Breast epithelium (tissue), 4 donors: ENCODE measurements around the gene RGS18. TPM values are rescaled to one million over a fixed set of nuclear protein-coding genes. Genes with fewer than 3 reads are reported as not detected.
"Not testable (repeated sequence)": the region's sequence is repeated elsewhere in the genome, so short reads cannot be mapped to it uniquely, and the experiment has no call there.

Source experiments
- DNase-seq, 2 donors: peaks; one replicate each; pipeline ENCODE4 v3.0.0-alpha.2; 2019; ENCODE audit warnings: low spot score in 2 of 2
- H3K27ac ChIP-seq, 2 donors: fragments of 200-600 bp; sonication (generic) in 1 of 2; one replicate each; pipeline ENCODE4 v1.5.1; 2016 to 2019; ENCODE audit warnings: mild to moderate bottlenecking in 1 of 2
- H3K27me3 ChIP-seq, 2 donors: fragments of 200-600 bp; sonication (generic) in 1 of 2; one replicate each; pipeline versions ENCODE4 v1.5.1 to v1.6.0; 2017 to 2019; ENCODE audit warnings: control low read depth in 1 of 2, mild to moderate bottlenecking in 1 of 2
- H3K36me3 ChIP-seq: fragments of 200-600 bp; one replicate; pipeline ENCODE4 v1.5.1; 2019
- H3K4me1 ChIP-seq, 2 donors: fragments of 200-600 bp; sonication (generic); one replicate each; pipeline ENCODE4 v1.5.1; 2016 to 2019; ENCODE audit warnings: control low read depth in 1 of 2
- H3K4me3 ChIP-seq, 3 donors: fragments of 200-600 bp; sonication (generic); 1 replicate in 2 of 3; 2 replicates in 1 of 3; pipeline ENCODE4 v1.5.1; 2016 to 2019; ENCODE audit warnings: mild to moderate bottlenecking in 3 of 3, moderate library complexity in 2 of 3
- H3K9me3 ChIP-seq, 2 donors: fragments of 200-600 bp; sonication (generic) in 1 of 2; one replicate each; pipeline ENCODE4 v1.5.1; 2016 to 2019; ENCODE audit warnings: control low read depth in 1 of 2
- POLR2A ChIP-seq: fragments of 450-650 bp; IDR thresholded peaks from one replicate; pipeline ENCODE4 v1.6.1; 2016; ENCODE audit warnings: antibody characterized with exemption, mild to moderate bottlenecking, moderate library complexity
- POLR2AphosphoS5 ChIP-seq, 3 donors: sonication (generic); formaldehyde crosslinking; IDR thresholded peaks; one replicate each; pipeline ENCODE4 v1.6.1; 2017; ENCODE audit warnings: antibody characterized with exemption in 3 of 3
- intact Hi-C: fragments of 100-400 bp; cut with DNase I; formaldehyde crosslinking; loops from one replicate; pipeline ENCODE4 v1.15.1; 2023; ENCODE audit warnings: low total_unique reads
- total RNA-seq, 3 donors: library from RNA; depleted of rRNA; stranded (reverse); fragments of >200 nt; gene quantifications; one replicate each; pipeline ENCODE4 v1.1.0, GENCODE V29; 2016
- TF ChIP-seq, protein P1 (sequence below), 3 donors: fragments of 450-650 bp; IDR thresholded peaks; one replicate each; pipeline ENCODE4 v1.5.1; 2016 to 2017; ENCODE audit warnings: antibody characterized with exemption in 3 of 3, mild to moderate bottlenecking in 3 of 3, moderate library complexity in 3 of 3

RGS18 gene
- total RNA-seq, 3 donors from 2014 or later: 2.0 to 4.4 (median 2.6) TPM

DNA sequence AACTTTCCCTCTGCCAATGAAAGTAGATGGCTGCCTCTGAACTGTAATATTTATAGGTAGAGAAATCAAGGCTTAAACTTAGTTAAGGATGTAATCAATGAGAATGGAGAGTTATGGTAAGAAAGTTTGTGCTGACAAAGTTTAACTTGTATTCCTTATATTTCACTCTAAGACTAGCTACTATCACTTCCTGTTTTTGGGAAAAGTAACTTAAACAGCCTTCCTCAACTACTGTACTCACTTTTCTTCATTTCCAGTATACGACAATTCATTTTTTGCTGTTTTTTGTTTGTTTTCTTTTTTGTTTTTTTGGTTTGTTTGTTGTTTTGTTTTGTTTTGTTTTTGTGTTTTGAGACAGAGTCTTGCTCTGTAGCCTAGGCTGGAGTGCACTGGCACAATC, 3.7 kb downstream of the RGS18 start:
- Histone ChIP-seq H3K4me1 (no peaks in the 10 kb centered on the region), H3K27ac (no peak overlapping the region), H3K27me3 (no peaks in the 10 kb centered on the region), H3K36me3 (no peaks in the 10 kb centered on the region), H3K4me3 (no peak overlapping the region), H3K9me3 (peaks cover 4 to 5% of the 10 kb centered on the region in 2 donors)
- intact Hi-C loops: no loop called here
- DNase-seq: no peak
- no peak for TF ChIP-seq POLR2A
- TF ChIP-seq, protein P1, sequence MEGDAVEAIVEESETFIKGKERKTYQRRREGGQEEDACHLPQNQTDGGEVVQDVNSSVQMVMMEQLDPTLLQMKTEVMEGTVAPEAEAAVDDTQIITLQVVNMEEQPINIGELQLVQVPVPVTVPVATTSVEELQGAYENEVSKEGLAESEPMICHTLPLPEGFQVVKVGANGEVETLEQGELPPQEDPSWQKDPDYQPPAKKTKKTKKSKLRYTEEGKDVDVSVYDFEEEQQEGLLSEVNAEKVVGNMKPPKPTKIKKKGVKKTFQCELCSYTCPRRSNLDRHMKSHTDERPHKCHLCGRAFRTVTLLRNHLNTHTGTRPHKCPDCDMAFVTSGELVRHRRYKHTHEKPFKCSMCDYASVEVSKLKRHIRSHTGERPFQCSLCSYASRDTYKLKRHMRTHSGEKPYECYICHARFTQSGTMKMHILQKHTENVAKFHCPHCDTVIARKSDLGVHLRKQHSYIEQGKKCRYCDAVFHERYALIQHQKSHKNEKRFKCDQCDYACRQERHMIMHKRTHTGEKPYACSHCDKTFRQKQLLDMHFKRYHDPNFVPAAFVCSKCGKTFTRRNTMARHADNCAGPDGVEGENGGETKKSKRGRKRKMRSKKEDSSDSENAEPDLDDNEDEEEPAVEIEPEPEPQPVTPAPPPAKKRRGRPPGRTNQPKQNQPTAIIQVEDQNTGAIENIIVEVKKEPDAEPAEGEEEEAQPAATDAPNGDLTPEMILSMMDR (IDR thresholded peaks at IDR 0.05): no peak
- TF ChIP-seq POLR2AphosphoS5 (IDR thresholded peaks at IDR 0.05): no peak

DNA sequence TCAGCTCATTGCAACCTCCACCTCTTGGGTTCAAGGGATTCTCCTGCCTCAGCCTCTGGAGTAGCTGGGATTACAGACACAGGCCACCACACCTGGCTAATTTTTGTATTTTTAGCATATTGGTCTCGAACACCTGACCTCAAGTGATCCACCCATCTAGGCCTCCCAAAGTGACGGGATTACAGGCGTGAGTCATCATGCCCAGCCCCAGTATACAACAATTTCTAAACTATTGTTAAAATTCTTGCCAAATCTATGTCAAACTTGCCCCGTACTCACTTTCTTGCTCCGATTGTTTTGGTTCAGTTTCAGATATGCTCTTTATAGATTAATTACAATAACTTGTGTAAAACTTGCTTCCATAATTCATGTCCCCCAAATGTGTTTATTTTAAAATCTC, 4.1 kb downstream of the RGS18 start:
- Histone ChIP-seq H3K36me3 (no peaks in the 10 kb centered on the region), H3K27me3 (no peaks in the 10 kb centered on the region), H3K27ac (no peak overlapping the region), H3K9me3 (peaks cover 4 to 5% of the 10 kb centered on the region in 2 donors), H3K4me1 (no peaks in the 10 kb centered on the region), H3K4me3 (no peak overlapping the region)
- DNase-seq: no peak
- intact Hi-C loops: no loop called here
- no peak for TF ChIP-seq POLR2A
- TF ChIP-seq, protein P1 (IDR thresholded peaks at IDR 0.05): no peak

DNA sequence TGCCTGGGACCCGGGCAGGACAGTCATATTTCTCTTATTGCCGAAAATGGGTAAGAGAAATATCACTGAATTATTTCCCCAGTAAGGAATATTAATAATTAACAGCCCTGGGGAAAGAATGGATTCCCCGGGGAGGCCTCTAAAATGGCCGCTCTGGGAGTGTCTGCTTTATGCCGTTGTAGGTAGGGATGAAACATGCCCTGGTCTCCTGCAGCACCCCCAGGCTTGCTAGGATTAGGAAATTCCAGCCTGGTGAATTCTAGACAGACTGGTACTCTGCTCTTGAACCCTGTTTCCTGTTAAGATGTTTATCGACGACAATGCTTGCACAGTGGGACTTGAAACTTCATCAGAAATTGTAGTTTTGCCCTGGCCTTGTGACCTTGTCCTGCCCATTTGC, 6.7 kb downstream of the RGS18 start:
- H3K27me3 ChIP-seq, H3K4me1 ChIP-seq, H3K4me3 ChIP-seq, DNase-seq, intact Hi-C loops, H3K36me3 ChIP-seq, H3K27ac ChIP-seq, H3K9me3 ChIP-seq: not testable (repeated sequence)

DNA sequence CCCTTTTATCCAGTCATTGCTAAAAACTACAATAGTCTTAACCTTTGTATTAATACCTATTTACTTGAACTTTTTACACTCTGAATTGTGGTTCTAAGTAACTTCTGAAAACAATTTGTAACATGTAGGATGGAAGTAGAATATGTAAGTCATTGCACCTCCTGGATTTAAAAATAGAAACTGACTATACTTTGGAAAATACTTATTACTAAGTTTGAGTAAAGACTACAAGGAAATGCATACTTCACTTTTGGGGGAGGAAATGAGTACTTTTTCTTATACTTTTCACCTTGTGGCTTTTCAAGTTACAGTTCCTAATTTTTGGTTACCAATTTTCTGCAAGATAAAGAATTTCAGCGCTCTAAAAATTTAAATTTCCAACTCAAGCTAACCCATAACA, 8.7 kb downstream of the RGS18 start:
- Histone ChIP-seq H3K9me3 (peaks cover 4 to 5% of the 10 kb centered on the region in 2 donors), H3K27ac (no peak overlapping the region), H3K4me3 (no peak overlapping the region), H3K4me1 (no peaks in the 10 kb centered on the region), H3K36me3 (no peaks in the 10 kb centered on the region), H3K27me3 (no peaks in the 10 kb centered on the region)
- DNase-seq: no peak
- TF ChIP-seq, protein P1 (IDR thresholded peaks at IDR 0.05): no peak
- TF ChIP-seq POLR2A (no peak), POLR2AphosphoS5 (IDR thresholded peaks at IDR 0.05) (no peak)
- intact Hi-C loops: no loop called here

DNA sequence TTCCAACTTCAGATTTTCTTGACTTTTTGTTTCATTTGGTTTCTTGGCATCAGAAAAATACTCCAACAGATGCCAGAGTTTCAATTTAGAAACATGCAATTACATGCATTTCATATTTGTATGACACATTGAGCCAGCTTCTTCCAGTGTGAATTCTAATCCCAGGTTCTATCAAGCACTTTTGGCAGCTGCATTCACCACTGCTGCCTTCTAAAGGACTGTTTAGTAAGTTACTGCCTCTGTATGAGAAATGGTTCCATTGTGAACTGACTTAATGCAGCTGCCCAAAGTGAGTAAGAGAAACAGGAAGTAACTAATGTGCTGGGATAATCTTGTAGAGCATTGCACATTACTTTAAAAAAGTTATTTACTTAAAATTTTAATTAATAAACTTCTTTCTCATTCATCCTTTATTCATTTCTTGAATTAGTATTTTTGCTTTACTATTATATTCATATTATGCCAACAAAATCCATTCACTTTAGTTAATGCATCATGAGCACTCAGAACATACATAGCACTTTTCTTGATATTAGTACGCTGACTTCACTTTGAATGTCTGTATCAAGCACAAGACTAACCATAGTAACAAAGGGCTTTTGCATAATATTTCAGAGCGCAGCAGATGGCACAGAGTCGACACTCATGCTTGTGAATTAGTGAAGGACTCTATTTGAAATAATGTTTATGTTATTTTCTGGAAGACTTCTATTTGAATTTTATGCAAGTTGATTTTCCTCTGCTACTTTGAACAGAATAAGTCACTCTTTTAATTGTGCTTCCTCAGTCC, 9.8 kb downstream of the RGS18 start:
- Histone ChIP-seq H3K27me3 (no peaks in the 10 kb centered on the region), H3K27ac (no peak overlapping the region), H3K36me3 (no peaks in the 10 kb centered on the region), H3K9me3 (peaks cover 4 to 5% of the 10 kb centered on the region in 2 donors), H3K4me3 (no peak overlapping the region), H3K4me1 (no peaks in the 10 kb centered on the region)
- intact Hi-C loops: no loop called here
- TF ChIP-seq POLR2A (no peak), POLR2AphosphoS5 (IDR thresholded peaks at IDR 0.05) (no peak)
- TF ChIP-seq, protein P1 (IDR thresholded peaks at IDR 0.05): no peak
- DNase-seq: no peak
